Dermis microvascular lymphatic vessel endothelial cell (primary cell): Measurements from ENCODE around the gene NSUN2. TPM values are rescaled to one million over a fixed set of nuclear protein-coding genes. Genes with fewer than 3 reads are reported as not detected.

Experiments used
- DNase-seq, 2 donors: peaks; one replicate each; pipeline versions ENCODE4 v3.0.0 to v3.0.0-alpha.2; 2010; ENCODE audit warnings: low read depth in 2 of 2
- total RNA-seq: library from RNA; depleted of rRNA; stranded (reverse); fragments of >200 nt; gene quantifications from 2 replicates; pipeline ENCODE4 v1.2.1, GENCODE V29; 2014

Gene NSUN2
- total RNA-seq, 1 donor from 2014 or later = 50.3 TPM

DNA sequence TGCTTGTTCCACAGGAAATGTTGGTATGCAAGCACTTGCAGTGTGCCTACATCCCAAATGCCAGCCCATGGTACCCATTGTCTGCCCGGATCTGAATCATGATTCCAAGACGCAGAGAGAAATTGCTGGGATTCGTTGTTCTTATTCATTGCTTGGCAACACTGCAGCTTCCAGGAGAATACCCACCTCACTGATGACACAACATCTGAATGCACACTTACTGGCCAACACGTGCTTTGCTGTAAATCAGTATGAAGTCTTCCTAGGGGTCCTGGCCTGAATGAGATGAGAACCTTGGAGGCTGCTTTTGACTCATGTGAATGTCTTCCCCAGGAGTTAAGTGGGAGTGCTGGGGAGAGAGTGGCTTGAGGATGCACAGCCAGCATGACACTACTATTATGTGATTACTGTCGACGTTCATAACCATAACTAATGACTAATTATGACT, 12.0 kb upstream of the NSUN2 start:
- no peak for DNase-seq

DNA sequence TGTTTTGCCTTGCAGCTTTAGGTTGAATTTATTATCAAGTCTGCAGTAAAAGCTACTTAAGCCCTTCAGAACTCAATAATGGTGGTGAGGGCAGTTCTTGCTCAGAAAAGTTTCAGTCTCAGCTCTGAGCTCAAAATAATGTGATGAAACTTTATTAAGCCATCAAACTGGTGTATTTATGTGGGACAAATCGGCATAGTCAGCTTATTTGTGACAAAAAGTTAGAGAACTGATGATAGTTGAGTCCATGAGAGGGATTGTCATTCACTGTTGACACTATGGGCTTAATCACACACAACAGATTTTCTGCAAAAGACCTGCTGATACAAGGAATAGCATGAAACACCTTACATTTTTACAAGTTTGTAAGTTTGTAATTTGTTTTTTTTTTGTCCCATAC, 9.8 kb upstream of the NSUN2 start:
- no peak for DNase-seq

DNA sequence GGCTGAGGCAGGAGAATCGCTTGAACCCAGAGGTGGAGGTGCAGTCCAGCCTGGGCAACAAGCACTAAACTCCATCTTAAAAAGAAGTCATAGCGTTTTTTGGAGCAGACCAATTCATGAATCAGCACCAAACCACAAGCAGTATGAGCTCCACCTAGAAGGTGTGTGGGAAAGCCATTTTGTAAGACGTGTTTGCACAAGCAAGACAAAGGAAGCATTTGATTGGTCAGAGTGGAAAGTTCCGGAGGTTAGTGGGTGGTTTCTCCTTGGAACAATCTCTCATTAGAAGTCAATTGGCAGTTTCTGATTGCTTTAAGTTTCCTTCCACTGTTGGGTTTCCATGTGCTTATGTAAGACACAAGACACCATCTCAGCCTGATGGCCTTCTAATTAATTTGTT, 5.4 kb upstream of the NSUN2 start:
- no peak for DNase-seq

DNA sequence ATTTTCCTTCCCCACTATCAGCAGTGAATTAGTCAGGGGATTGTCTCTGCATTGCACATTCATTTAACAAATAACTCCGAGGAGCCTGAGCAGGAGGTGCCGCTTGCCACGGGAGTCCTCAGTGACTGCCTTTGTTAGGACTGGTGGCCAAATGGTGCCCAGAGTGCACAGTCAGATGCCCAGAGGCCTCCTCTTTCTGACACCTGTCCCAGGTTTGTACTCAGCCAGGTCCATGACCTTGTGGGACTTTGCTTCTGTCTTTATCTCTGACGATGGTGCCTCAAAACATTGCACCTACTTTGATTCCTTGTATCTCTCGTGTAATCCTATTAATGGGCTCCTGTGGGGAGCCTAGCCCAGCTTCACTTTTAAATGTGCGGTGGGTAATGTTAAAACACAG, 4.7 kb upstream of the NSUN2 start:
- DNase-seq = no peak

DNA sequence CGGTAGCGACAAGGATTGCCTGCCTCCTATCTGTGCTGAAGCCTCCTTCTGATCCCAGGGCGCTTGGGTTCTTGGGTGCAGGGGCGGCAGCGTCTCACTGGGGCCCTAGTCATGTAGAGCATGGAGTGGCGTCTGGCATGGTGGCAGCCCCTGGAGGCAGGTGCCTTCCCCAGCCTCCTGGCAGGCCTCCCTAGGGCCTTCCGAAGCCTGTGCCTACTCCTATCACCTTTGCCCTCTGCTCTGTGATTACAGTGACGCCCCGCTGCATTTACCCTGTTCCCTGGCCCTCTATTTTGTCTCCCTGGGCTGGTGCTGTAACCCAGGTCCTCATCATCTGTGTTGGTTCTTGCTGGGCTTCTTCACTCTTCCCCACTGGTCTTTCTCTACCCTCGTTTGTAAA, 4.2 kb upstream of the NSUN2 start:
- DNase-seq = no peak

DNA sequence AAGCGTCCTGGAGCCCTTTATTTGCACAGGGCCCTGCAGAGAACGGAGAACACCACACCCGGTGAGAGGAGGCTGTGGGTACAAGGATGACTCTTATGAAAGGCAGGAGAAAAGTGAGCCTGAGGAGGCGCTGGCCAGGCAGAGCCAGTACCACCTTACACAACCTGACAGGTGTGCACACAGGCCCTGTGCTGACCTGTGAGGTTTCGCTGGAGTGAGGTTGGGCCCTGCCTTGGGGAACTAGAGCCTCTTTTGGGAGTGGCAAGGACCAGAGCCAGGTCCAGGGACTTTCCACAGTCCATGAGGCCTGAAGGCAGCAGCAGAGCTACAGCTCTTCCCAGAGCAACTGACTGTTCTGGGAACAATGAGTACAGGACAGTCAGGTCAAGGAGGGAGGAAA, 3.4 kb upstream of the NSUN2 start:
- no peak for DNase-seq

DNA sequence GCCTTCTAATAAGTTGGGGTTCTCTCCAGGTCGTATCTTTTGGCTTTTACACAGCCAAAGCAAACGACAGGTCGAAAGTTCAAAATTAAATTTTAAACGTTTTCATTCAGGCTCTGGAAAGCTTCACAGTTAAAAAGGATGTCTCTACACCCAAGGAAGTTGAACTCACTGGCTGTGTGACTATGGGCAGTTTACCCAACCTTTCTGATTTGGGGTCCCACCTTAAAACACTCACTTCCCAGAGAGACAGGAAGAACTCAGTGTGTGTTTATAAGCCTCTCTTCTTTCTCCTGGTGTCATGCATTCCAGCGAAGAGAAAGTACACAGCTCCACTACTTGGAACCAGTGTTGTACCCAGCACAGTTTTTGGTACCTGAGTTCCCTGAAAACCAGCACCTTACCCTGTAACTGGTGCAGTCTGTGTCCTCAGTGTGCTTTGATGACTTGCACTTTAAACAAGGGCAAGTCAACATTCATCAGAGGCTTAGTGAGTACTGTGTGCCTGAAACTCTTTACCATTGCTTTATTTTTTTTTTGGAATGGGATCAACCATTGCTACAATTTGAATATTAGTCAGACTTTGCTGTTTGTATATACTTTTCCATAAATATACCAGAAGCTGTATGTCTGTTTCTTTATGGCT, 2.1 kb upstream of the NSUN2 start:
- no peak for DNase-seq

DNA sequence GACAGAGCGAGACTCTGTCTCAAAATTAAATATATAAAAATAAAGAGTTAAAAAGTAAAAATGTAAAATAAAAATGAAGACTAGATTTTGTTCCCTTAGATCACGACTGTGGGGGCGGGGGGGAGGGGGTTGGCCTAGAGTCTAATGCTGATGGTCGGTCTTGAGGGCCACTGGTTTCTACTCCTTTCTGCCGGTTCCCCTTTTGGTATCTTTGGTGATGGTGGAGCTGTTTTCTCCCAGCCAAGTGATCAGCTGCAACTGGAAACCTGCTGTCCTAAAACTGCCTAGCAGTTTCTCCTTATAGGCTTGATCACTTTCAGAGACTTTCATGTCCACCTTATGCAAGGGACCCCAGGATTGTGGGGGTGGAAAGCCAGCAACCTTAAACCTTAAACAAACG, 1.5 kb upstream of the NSUN2 start:
- DNase-seq = no peak

DNA sequence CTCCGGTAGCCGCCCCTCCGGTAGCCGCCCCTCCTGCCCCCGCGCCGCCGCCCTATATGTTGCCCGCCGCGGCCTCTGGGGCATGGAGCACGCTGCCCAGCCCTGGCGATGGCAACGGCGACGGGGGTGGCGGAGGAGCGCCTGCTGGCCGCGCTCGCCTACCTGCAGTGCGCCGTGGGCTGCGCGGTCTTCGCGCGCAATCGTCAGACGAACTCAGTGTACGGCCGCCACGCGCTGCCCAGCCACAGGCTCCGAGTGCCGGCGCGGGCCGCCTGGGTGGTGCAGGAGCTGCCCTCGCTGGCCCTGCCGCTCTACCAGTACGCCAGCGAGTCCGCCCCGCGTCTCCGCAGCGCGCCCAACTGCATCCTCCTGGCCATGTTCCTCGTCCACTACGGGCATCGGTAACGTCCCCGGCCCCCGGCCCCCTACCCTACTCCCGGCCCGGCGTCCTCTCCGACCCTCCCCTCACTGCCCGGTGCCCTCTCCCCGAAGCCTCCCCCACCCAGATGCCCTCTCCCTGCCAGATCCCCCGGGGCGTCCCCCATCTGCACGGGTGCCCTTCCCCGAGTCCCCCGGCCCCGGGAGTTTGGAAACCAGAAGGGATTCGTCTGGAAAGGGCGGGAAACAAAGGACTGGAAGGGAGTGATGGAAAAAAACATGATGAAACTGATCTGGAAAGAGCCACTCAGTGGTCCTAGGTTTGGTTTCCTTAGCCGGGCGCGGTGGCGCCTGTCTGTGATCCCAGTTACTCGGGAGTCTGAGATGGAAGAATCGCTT, 813 bp upstream of the NSUN2 start:
- DNase-seq = peak in 1 of 2 donors; percentile 16

DNA sequence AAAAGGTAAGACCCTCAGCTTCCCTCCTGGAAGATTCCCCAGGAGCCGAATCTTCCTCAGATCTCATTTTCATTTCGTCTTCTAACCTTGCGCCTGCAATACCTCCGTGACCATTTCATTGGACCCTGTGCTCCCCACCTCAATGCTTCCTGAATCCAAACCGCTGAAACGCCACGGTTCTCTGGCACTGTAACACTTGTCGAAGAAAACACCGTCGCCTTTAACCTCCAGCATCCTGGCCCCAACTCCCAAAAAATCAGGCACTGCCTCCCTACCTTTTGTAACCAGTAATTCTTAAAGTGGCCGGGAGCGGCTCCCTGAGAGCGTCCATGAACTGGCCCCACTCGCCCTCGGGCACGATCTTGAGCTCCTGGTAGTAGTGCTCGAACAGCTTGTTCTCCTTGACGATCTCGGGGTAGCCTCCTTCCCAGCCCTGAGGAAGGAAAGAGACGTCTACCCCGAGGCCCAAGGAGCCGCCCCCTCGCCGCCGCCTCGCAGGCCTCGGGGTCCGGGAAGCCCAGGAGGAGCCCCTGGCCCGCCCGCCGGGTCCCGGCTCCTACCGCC, 438 bp downstream of the NSUN2 start:
- peak in 1 of 2 donors; percentile 40 for DNase-seq

DNA sequence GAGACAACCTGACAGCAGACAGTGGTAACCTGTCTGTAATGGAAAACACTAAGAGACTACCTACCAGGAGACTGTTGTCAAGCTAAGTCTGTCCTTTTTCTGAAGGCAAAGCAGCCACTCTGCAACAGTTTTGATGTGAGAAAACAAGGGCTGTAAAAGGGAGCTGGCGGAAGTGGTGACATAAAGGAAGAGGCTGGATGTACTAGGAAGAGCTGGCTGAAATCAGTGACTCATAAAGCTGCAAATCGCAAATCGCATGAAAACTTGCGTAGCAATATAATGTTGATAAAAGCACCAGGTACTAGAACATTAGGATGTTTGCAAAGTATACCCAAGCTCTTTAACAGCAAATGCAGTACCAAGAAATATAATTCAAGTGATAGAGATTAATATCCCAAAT, 1.4 kb downstream of the NSUN2 start:
- peak; percentile 45 to 76 for DNase-seq

DNA sequence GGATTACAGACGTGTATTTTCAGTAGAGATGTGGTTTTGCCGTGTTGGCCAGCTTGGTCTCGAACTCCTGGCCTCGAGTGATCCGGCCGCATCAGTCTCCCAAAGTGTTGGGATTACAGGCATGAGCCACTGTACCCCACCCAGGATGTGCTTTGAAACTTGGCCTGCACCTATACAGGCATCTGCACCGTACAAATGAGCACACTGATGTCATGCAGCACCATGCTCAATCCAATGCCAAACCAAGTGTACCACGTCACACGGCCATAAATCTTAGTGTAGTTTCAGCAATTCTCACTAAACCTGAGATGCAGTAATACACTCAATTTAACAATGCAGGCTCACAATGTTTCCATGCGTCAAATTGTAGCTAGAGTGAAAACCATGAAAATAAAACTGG, 6.3 kb downstream of the NSUN2 start:
- no peak for DNase-seq

DNA sequence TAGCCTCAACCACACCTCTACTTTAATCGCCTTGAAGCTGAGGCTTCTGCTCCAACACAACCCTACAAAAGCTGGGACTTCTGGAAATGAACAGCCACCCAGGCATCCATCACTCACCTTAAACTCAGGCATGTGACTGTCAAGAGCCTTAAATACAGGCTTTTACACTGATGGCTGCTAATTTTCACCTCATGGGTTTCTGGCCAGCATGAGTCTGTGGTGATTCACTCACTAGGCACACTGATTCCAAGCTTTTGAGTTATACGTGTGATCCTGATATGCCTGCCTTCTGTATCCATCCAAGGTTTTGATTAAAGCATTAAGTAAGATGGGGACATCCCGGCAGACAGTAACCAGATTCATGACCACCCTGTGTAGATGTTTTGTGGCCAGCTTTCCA, 8.9 kb downstream of the NSUN2 start:
- DNase-seq = no peak

DNA sequence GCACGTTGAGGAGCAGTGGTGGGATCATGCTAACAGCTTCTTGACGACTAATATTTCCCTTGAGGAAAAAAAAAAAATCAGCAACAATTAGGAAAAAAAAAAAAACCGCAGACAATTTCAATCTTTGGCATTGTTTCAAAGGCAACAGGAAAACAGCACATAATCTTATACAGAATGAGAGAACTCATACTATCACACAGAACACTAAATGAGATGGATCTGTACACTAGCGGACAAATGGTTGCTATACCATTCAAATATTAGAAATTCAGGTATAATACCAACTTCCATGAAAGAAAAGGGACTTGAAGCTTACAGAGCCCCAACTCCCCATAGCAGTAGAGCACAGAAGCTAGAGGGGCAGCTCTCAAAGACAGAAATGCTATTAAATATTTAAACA, 9.6 kb downstream of the NSUN2 start:
- DNase-seq = peak in 1 of 2 donors; percentile 10

DNA sequence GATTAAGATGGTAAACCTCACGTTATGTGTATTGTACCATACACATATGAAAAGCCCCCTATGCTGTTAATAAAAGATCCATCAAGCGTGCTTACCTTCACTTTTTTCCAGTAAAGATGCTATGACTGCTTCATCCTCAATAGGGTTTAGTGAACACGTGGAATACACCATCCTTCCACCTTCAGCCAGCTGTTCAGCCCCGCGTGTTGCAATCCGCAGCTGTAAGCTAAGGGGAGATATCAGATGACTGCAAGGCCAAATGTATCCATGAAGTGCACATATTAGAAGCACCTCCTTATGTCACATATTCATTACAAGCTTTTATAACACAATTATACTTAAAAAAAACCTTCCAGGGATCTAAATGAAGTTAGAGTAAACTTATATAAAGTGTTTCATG, 16.2 kb downstream of the NSUN2 start:
- no peak for DNase-seq

DNA sequence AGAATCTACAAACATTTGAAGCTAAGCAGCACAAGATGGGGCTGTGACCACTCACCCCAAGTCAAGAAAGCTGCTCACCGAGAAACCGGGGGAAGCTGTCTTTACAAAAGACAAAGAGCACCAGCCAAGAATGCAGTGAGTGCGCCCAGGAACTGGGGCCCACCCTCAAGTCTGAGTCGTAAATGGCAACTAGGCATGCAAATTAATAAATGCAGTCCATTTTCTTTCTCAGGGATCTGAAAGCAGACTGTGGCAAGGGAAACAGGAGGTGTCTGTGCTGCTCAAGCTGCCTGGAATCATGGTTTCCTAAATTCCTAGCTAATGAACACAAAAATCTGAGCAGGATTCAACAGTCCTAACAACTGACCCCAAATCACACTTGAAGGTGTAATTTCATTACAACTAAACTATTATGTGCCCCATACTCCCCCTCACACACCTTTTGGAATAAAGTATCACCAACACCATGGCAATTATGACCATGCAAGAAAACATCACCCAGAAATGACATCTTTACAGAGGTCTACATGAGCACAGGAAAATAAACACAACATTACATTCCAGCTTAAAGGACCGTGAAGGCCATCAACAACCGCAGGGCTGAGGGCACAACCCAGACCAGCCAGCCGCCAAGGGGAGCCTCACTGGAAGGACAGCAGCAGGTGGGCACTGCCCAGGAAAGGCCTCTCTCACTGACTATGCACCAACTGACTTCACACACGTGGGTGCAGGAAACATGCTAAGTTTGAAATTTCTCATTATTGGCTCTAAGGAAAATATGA, 17.6 kb downstream of the NSUN2 start:
- no peak for DNase-seq

DNA sequence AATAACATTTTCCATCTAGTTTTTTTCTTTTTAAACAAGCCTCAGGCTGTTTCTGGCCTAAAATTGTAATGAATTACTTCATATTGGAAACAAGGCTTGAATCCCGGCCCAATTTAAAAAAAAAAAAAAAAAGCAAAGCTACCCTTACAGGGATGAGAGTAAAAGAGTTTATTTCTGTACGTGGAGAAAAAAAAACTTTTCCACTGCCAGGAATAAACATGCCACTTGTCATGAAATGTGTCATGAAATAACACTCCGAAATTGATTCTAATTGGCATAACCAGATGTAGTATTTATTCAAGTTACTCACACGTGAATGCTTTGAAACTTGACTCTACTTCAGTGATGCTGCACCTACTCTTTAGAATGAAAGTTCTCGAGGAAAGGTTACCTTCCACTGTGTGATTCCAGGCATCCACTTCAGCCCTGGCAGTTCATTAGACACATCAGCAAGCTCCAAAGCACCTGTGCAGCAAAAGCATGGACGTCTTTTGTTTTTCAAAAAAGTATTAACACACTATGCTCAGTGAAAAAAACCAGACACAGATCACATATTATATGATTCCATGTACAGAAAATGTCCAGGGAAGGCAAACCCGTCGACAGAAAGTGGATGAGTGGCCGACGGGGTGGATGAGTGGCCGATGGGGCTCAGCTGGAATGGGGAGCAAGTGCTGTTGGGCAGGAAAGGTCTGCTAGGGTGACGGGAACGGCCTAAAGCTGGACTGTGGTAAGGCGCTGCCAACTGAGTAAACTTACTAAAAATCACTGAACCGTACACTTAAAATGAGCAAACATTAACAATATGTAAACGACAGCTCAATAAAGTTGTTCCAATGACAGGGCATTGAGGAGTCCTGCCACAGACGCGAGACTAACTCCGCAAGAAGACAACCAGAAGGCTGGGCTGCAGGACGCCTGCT, 21.2 kb downstream of the NSUN2 start:
- no peak for DNase-seq

DNA sequence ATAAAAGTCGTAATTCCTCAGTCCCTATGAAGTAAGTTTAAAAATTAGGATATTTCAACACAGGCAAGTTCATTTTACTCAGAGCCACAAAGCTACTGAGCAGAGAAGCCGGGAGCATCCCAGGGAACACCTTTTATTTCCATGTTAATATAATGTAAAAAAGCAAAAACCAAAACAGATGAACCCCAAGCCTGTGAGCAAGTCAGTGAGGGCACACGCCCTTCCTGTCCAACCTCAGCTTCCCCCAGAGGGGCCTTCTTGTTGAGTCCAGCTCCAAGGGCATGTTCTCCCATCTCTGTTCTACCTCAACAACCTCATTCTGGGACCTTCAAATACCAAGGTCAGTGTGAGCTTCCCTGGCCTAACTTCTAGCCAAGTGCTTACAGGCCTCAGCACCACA, 24.8 kb downstream of the NSUN2 start:
- DNase-seq = no peak

DNA sequence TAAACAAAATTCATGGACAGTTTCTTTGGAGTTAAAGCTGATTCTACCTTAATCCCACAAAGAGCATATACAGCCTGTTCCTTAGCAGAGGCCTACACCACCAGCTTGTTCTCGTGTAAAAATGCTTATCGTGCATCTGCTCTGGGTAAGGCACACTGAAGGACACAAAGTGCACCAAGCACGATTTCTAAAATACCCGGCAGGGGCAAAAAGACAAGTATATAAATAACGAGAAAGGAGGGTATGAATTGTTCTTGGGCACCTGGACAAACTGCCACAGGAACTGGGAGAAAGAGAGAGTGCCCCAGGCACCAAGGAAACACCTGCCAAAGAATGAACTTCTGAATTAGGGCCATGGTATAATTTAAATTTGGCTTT, 25.3 kb downstream of the NSUN2 start:
- no peak for DNase-seq

DNA sequence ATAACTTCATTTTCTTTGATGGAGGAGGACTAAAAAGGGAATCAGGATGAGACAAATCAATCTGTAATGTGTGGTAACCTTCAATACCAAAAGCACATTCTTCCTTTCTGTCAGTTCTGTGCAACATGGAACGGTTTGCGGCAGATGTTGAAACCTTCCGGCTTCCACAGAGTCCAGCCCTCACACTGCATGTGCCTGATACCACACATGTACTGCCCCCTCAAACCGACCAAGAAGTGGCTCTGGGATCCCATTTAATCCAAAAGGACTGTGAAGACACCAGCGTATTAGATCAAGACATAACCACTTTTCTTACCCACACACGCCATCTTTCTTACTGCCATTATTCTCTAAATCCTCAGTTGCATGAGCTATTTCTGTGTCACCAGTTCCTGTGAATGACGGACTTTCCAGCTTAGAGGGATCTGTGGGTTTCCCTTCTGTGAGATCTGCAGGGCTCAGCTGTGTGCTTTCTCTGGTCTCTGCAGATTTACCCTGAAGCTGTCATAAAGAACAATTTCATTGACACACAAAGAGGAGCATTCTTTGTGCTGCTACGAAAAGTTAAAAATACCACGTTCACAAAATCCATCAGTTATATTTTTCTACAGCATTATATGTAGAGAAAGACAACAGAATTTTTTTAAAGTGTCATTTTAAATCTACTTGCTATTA, 25.8 kb downstream of the NSUN2 start:
- DNase-seq = no peak

DNA sequence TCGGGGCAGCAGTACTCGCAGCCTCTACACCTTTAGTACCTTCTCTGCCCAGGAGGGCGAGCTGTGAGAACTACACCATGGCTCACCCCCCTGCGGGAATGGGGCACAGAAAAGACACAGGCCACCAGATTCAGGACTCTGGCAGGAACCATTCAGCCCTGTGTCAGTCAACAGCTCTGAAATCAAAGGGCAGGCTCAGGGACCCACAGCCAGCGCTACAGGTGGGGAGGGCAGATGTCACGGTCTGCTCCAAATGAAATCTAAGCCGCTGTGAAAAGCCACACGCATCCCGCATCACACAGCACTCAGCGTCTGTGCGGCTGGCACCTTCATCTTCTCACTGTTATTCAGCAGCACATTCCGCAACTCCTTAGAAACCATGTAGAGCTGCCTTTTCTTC, 27.9 kb downstream of the NSUN2 start:
- DNase-seq = no peak
